OCI-LY3 (cell line): ENCODE measurements around the gene SLC35F3.

Experiments
- H2AFZ ChIP-seq: fragments of 200-600, 300-600 bp; shearing (Covaris generic); 2 replicates; pipeline ENCODE4 v1.6.0; 2014; ENCODE audit warnings: antibody characterized with exemption, low read depth, low read length
- H3K27ac ChIP-seq: fragments of 200-600, 300-600 bp; sonication (generic); 2 replicates; pipeline ENCODE4 v1.5.1; 2014; ENCODE audit warnings: mild to moderate bottlenecking, low read length, moderate library complexity, mixed read lengths
- H3K27me3 ChIP-seq: fragments of 200-600, 300-600 bp; sonication (generic); 2 replicates; pipeline ENCODE4 v1.6.1; 2014; ENCODE audit warnings: low read depth, low read length, mixed read lengths
- H3K36me3 ChIP-seq: fragments of 200-600, 300-600 bp; sonication (generic); replicated peaks from 2 replicates; pipeline ENCODE3; 2014; ENCODE audit warnings: low read depth, low read length, mixed read lengths
- H3K4me1 ChIP-seq: fragments of 300-600, 200-600 bp; sonication (generic); 2 replicates; pipeline ENCODE4 v1.6.1; 2014; ENCODE audit warnings: low read length, mixed read lengths
- H3K4me2 ChIP-seq: fragments of 200-600, 300-600 bp; sonication (generic); 2 replicates; pipeline ENCODE4 v1.6.1; 2014; ENCODE audit warnings: low read length, mixed read lengths
- H3K4me3 ChIP-seq: fragments of 300-600, 200-600 bp; sonication (generic); 2 replicates; pipeline ENCODE4 v1.5.1; 2014; ENCODE audit warnings: antibody characterized with exemption, mild to moderate bottlenecking, low read length, moderate library complexity
- H3K79me2 ChIP-seq: fragments of 300-600, 200-600 bp; shearing (Covaris generic); 2 replicates; pipeline ENCODE4 v1.6.1; 2014; ENCODE audit warnings: mild to moderate bottlenecking, low read length, mixed read lengths
- H3K9ac ChIP-seq: fragments of 300-600, 200-600 bp; shearing (Covaris generic); 2 replicates; pipeline ENCODE4 v1.6.0; 2014; ENCODE audit warnings: mild to moderate bottlenecking, low read length, moderate library complexity
- H3K9me3 ChIP-seq: fragments of 200-600, 300-600 bp; shearing (Covaris generic); 2 replicates; pipeline ENCODE4 v1.6.1; 2014; ENCODE audit warnings: low read length, mixed read lengths; ENCODE audit not compliant: insufficient read depth
- H4K20me1 ChIP-seq: fragments of 200-600, 300-600 bp; sonication (generic); 2 replicates; pipeline ENCODE4 v1.6.1; 2016; ENCODE audit warnings: low read length, mixed read lengths; ENCODE audit not compliant: insufficient read depth
- CTCF ChIP-seq: fragments of 200-600, 300-600 bp; sonication (generic); IDR thresholded peaks from 2 replicates; pipeline ENCODE4 v1.5.1; 2014; ENCODE audit warnings: antibody characterized with exemption, low read length, low read depth
- EZH2phosphoT487 ChIP-seq: fragments of 200-600 bp; shearing (Covaris generic); IDR thresholded peaks from 2 replicates; pipeline ENCODE4 v1.6.1; 2018; ENCODE audit warnings: antibody characterized with exemption, mixed run types, low read depth

The SLC35F3 gene

GRCh38 chr1:234250747-234251146, 346.3 kb downstream of the SLC35F3 start:
- Histone ChIP-seq H3K4me1 (peaks cover 34% of the 10 kb centered on the region), H3K27ac (no peak overlapping the region), H2AFZ (no peak overlapping the region), H3K4me3 (no peak overlapping the region), H3K9ac (no peak overlapping the region), H3K79me2 (no peaks in the 10 kb centered on the region), H3K27me3 (no peaks in the 10 kb centered on the region), H3K9me3 (no peaks in the 10 kb centered on the region), H3K4me2 (no peak overlapping the region), H4K20me1 (no peaks in the 10 kb centered on the region), H3K36me3 (no peaks in the 10 kb centered on the region)
- TF ChIP-seq EZH2phosphoT487 (no peak), CTCF (no peak)

- no peak for TF ChIP-seq EZH2phosphoT487
- TF ChIP-seq CTCF = no peak
These were observed 349.3 kb downstream of the SLC35F3 start for GRCh38 chr1:234253732-234254131.

GRCh38 chr1:234256359-234256758, 351.9 kb downstream of the SLC35F3 start:
- Histone ChIP-seq H3K79me2 (no peaks in the 10 kb centered on the region), H3K4me2 (no peak overlapping the region), H3K9me3 (peaks cover 20% of the 10 kb centered on the region; the same call in 1 of the 2 replicates), H4K20me1 (no peaks in the 10 kb centered on the region), H3K4me1 (peaks cover 17% of the 10 kb centered on the region), H3K4me3 (no peak overlapping the region), H3K9ac (no peak overlapping the region), H3K27me3 (no peaks in the 10 kb centered on the region), H3K27ac (no peak overlapping the region), H2AFZ (no peak overlapping the region), H3K36me3 (peaks cover 14% of the 10 kb centered on the region)
- TF ChIP-seq CTCF (no peak), EZH2phosphoT487 (no peak)

More at GRCh38 chr1:234253732-234254131, 349.3 kb downstream of the SLC35F3 start:
- Histone ChIP-seq H3K4me3 (no peak overlapping the region), H3K27me3 (no peaks in the 10 kb centered on the region), H3K4me1 (peaks cover 8% of the 10 kb centered on the region), H3K4me2 (no peak overlapping the region), H3K9me3 (peaks cover 20% of the 10 kb centered on the region; the same call in 1 of the 2 replicates), H2AFZ (no peak overlapping the region), H3K9ac (no peak overlapping the region), H3K79me2 (no peaks in the 10 kb centered on the region), H3K27ac (no peak overlapping the region), H3K36me3 (peaks cover 13% of the 10 kb centered on the region), H4K20me1 (no peaks in the 10 kb centered on the region)

- Histone ChIP-seq H3K27ac (no peak overlapping the region), H3K79me2 (no peaks in the 10 kb centered on the region), H2AFZ (no peak overlapping the region), H3K27me3 (no peaks in the 10 kb centered on the region), H3K36me3 (peaks cover 14% of the 10 kb centered on the region), H4K20me1 (no peaks in the 10 kb centered on the region), H3K9me3 (peaks cover 20% of the 10 kb centered on the region; the same call in 1 of the 2 replicates), H3K4me1 (peaks cover 21% of the 10 kb centered on the region), H3K4me3 (no peak overlapping the region), H3K4me2 (no peak overlapping the region), H3K9ac (no peak overlapping the region)
- TF ChIP-seq CTCF = no peak
- no peak for TF ChIP-seq EZH2phosphoT487
These were observed 353.6 kb downstream of the SLC35F3 start for GRCh38 chr1:234258071-234258470.
